Measurements from ENCODE around the gene PLCD4.
A peak's percentile ranks its signal among the peaks of the same experiment; 100 is the strongest.

The PLCD4 gene

GRCh38 chr2:218607436-218608115, at the start of gene PLCD4:
PLCD4 (plus strand) TSS chr2:218607899; CDS start chr2:218615740, 7,841 bp downstream.
- peak; percentile 32 for DNase-seq (ENCODE audit: low read depth)

GRCh38 chr2:218557941-218558340, 49.8 kb upstream of the PLCD4 start:
- no peak for DNase-seq (ENCODE audit: low read depth)

GRCh38 chr2:218558986-218559385, 48.7 kb upstream of the PLCD4 start:
- no peak for DNase-seq (ENCODE audit: low read depth)

DNA sequence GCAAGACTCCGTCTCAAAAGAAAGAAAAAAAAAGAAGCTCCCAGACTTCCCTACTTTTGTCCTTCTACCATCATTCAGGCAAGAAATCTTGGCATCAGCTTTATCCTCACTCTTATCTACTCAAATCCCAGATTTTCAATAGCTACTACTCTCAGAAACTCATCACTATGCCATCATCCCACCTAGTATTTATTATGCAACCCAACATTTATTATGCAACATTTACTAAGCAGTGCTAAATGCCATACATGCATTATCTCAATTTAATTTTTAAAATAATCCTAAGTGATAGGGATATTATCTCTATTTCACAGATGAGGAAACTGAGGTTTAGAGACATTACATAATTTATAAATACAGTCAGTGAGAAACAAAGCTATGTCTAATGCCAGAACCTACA, 43.6 kb upstream of the PLCD4 start:
- no peak for DNase-seq (ENCODE audit: low read depth)

DNA sequence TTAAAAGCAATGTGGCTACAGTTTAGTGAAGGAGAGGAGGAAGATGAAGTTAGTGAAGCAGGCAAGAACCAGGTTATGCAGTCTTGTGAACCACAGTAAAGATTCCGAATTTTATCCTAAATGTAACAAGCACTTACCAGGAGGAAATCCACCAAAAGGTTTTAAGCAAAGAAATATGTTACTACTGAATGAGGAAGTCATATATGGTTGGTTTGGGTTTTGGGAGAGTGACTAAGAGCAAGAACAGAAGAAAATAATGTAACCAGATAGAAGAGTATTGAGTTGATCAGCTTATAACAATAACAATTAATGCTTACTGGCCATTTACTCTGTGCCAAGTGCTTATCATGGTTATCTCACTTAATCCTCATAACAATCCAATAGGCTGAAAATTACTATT, 41.4 kb upstream of the PLCD4 start:
- no peak for DNase-seq (ENCODE audit: low read depth)

- no peak for DNase-seq (ENCODE audit: low read depth)
These were observed 39.9 kb upstream of the PLCD4 start for GRCh38 chr2:218567797-218568189.

GRCh38 chr2:218568190-218569037, 39.3 kb upstream of the PLCD4 start, which contains the start of the genes CNOT9 and USP37:
CNOT9 (plus strand) TSS chr2:218568839; CDS start chr2:218568955, 116 bp downstream.
USP37 (minus strand) TSS chr2:218568351; CDS start chr2:218558653, 9,698 bp downstream.
- peak; percentile 95 for DNase-seq (ENCODE audit: low read depth)

DNA sequence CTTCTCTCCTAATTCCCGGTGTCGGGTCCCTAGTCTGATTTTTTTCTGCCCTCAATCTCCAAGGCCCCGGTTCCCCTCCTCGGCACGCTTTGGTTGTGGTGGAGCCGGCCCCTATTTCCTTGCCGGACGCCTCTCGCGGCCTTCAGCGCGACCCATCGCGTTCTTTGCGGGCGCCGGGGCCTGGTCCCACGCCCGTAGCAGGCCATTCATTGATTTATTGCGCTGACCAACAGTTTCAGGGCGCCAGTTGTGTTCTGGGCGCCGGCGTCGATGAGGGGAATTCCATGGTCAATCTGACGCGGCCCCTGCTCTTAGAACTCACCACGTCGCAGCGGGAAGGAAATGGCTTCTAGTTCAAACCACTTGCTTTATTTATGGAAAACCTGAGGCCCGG, 38.7 kb upstream of the PLCD4 start:
- peak; percentile 42 for DNase-seq (ENCODE audit: low read depth)

- DNase-seq (ENCODE audit: low read depth) = peak; percentile 24
These were observed 37.8 kb upstream of the PLCD4 start for GRCh38 chr2:218569661-218570500.

DNA sequence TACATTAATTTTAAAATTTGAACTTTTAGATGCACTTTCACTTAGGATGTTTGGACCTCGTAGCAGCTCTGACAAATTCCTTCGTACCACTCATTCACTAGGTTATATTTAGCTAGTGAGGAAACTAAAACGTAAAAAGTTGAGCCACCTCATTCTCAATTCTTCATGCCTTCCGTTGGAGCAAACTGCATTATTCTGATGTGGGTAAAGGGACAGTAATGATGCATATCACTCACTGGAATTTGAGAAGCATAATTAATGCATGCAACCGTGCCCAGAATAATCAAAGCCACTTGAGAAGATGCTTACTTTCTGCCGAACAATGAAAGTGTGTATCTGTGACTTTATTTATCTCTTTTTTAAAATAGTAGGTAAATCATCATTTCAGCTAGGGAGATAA, 36.8 kb upstream of the PLCD4 start:
- DNase-seq (ENCODE audit: low read depth) = no peak

- DNase-seq (ENCODE audit: low read depth) = no peak
These were observed 30.8 kb upstream of the PLCD4 start for GRCh38 chr2:218576854-218577253.

DNA sequence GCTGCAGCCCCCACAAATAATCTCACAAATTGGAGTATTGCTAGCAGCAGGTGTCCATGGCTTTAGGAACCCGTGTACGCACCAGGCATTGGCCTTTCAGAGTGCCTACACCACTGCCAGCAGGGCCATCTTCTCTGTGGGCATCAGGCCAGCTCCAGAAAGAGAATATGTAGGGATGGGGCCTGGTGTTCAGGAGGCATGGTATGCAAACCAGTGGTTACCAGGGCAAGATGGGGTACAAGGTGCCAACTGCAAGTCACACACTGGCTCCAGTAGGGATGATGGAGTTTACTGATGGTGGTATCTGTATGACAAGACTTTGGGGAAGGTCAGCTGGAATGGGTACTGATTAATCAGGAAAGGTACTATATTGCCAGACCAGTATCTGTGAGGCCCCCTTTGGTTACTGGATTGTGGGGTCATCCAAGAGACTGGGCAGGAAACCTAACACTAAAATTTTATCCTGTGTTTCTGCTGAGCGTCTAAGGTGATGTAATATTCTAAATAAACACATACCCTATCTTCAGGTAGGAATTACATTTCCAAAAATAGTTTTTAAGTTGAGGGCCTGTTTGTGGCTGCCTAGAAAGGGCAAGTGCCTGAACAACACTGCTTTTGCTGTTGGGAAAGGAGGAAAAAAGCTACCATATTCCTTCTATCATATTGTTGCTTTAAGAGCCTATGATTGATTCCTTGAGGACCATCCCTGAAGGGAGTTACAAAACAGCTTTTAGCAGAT, 30.0 kb upstream of the PLCD4 start:
- no peak for DNase-seq (ENCODE audit: low read depth)

DNA sequence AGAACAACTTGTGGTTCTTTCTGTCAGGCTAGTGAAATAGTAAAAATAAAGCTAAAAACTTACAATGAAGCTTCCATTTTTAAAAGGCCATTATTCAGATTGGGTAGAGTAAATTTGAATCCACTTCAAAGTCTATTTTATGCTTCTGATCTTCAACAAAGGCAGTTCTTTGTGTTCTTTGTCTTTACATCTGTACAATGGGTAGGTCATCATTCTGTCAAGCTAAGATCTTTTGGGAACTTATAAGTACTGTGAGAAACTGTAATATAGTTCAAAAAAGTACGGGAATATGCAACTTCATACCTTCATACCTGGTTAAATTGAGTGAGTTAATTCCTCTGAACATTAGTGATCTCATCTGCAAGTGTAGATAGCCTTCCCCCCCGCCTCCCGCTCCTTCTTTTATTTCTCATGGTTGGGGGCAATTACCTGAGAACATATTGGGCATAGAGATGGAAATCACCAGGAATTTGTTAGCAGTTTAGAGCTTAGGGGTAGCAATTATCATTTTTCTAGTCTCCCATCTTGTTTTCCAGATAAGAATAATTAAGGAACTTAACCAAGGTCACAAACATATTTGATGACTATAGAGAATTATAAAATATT, 29.3 kb upstream of the PLCD4 start:
- no peak for DNase-seq (ENCODE audit: low read depth)

GRCh38 chr2:218582076-218582475, 25.6 kb upstream of the PLCD4 start:
- peak; percentile 25 for DNase-seq (ENCODE audit: low read depth)

- DNase-seq (ENCODE audit: low read depth) = no peak
These were observed 23.5 kb upstream of the PLCD4 start for GRCh38 chr2:218583983-218584850.

DNA sequence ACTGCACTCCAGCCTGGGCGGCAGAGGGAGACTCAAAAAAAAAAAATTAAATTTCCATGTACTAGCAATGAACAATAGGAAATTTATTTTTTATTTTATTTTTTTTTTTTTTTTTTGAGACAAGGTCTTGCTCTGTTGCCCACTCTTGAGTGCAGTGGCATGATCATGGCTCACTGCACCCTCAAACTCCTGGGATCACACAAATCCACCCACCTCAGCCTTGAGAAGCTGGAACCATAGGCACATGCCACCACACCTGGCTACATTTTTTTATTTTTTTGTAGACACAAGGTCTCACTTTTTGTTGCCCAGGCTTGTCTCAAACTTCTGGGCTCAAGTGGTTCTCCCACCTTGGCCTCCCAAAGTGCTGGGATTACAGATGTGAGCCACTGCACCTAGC, 22.2 kb upstream of the PLCD4 start:
- DNase-seq (ENCODE audit: low read depth) = no peak

DNA sequence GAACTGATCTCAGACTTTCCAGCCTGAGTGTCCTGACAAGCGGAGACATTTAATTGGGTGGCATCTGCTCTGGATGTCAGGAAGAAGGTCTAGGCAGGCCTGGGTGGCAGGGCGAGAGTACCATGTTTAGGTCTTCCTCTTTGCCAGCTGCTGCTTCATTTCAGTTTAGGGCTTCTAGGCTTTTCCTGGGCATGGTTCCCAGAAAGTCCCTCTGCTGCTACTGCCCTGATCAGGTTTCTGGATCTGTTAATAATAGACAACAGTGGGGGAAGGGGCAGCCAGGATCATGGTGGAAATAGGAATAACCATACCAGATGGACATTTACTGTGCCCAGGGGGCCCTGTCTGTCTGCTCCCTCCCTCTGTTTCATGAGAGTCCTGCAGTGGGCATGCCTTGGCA, 2.3 kb upstream of the PLCD4 start:
- DNase-seq (ENCODE audit: low read depth) = peak; percentile 13

DNA sequence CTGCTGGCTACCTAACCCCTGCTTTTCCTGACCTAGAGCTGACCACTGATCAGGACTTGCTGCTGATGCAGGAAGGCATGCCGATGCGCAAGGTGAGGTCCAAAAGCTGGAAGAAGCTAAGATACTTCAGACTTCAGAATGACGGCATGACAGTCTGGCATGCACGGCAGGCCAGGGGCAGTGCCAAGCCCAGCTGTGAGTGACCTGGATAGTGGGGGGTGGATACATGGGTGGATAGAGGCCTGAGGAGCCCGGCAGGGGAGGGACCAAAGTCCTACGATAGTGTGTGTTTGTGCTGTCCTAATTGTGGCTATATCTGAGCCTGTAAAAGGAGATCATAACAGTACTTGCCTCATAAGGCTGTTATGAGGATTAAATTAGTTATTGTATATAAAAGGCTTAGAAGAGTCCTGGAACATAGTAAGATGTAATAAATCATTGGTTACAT, 8.2 kb downstream of the PLCD4 start:
- DNase-seq (ENCODE audit: low read depth) = no peak

- no peak for DNase-seq (ENCODE audit: low read depth)
These were observed 10.6 kb downstream of the PLCD4 start for GRCh38 chr2:218618102-218618860.
